Right lobe of liver (tissue), 4 donors: ENCODE data around the gene PRR5L.

ENCODE experiments used
- POLR2A ChIP-seq: fragments of 450-650 bp; IDR thresholded peaks from one replicate; pipeline ENCODE4 v1.6.1; 2017; ENCODE audit warnings: antibody characterized with exemption, mild to moderate bottlenecking
- TF ChIP-seq, protein P1 (sequence below), 4 donors: fragments of 200-600 bp in 3 of 4; fragments of 450-650 bp in 1 of 4; IDR thresholded peaks; one replicate each; pipeline versions ENCODE4 v1.5.1 to v1.8.0; 2016 to 2022; ENCODE audit warnings: antibody characterized with exemption in 4 of 4, mild to moderate bottlenecking in 2 of 4
- donor health status: DM: no; HTN: no; CAD: no.
- donor health status: DM: no; HTN: no; CAD: no.
- donor health status: DM: no; HTN: yes; CAD: no.

DNA sequence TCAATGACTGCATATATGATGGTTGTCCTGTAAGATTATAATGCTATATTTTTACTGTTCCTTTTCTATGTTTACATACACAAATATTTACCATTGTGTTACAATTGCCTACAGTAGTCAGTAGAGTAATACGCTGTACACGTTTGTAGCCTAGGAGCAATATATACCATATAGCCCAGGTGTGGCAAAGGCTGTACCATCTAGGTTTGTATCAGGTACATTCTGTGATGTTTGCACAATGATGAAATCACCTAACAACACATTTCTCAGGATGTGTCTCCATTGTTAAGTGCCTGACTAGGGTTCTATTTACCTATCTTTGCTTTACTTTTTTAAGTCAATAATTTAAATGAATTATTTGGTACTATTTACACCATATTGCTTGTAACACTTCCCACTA, 21.9 kb downstream of the PRR5L start:
- TF ChIP-seq, protein P1, sequence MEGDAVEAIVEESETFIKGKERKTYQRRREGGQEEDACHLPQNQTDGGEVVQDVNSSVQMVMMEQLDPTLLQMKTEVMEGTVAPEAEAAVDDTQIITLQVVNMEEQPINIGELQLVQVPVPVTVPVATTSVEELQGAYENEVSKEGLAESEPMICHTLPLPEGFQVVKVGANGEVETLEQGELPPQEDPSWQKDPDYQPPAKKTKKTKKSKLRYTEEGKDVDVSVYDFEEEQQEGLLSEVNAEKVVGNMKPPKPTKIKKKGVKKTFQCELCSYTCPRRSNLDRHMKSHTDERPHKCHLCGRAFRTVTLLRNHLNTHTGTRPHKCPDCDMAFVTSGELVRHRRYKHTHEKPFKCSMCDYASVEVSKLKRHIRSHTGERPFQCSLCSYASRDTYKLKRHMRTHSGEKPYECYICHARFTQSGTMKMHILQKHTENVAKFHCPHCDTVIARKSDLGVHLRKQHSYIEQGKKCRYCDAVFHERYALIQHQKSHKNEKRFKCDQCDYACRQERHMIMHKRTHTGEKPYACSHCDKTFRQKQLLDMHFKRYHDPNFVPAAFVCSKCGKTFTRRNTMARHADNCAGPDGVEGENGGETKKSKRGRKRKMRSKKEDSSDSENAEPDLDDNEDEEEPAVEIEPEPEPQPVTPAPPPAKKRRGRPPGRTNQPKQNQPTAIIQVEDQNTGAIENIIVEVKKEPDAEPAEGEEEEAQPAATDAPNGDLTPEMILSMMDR (IDR thresholded peaks at IDR 0.05) = no peak
- TF ChIP-seq POLR2A = no peak
